HG03469 (cell line): Measurements from ENCODE around the gene CERS3.

Source experiments
- ATAC-seq: cut with Tn5 transposase; IDR thresholded peaks from one replicate; pipeline ENCODE4 v1.9.1; 2021; ENCODE audit warnings: mild to moderate bottlenecking, moderate library complexity, moderate number of reproducible peaks; ENCODE audit not compliant: unreplicated experiment

The CERS3 gene

GRCh38 chr15:100531204-100531603, 2.5 kb upstream of the CERS3 start:
- ATAC-seq = no peak

- no peak for ATAC-seq
These were observed 806 bp upstream of the CERS3 start for GRCh38 chr15:100529556-100529955.

GRCh38 chr15:100526027-100526481, 2.7 kb downstream of the CERS3 start:
- no peak for ATAC-seq

- ATAC-seq = no peak
These were observed 3.3 kb downstream of the CERS3 start for GRCh38 chr15:100525436-100525835.

GRCh38 chr15:100524326-100524725, 4.4 kb downstream of the CERS3 start:
- no peak for ATAC-seq

- ATAC-seq = no peak
These were observed 6.8 kb downstream of the CERS3 start for GRCh38 chr15:100521907-100522306.

GRCh38 chr15:100520132-100520921, 8.4 kb downstream of the CERS3 start:
- ATAC-seq = no peak

- ATAC-seq = no peak
These were observed 10.9 kb downstream of the CERS3 start for GRCh38 chr15:100517846-100518245.

GRCh38 chr15:100516643-100517512, 11.9 kb downstream of the CERS3 start:
- ATAC-seq = no peak

- no peak for ATAC-seq
These were observed 13.0 kb downstream of the CERS3 start for GRCh38 chr15:100515758-100516157.

GRCh38 chr15:100508641-100509300, 20.0 kb downstream of the CERS3 start:
- ATAC-seq = no peak

- ATAC-seq = no peak
These were observed 26.1 kb downstream of the CERS3 start for GRCh38 chr15:100502651-100503050.

- ATAC-seq = no peak
These were observed 27.6 kb downstream of the CERS3 start for GRCh38 chr15:100501117-100501516.

GRCh38 chr15:100500226-100500990, 28.3 kb downstream of the CERS3 start:
- no peak for ATAC-seq

GRCh38 chr15:100495861-100496260, 32.9 kb downstream of the CERS3 start:
- ATAC-seq = no peak

- no peak for ATAC-seq
These were observed 35.5 kb downstream of the CERS3 start for GRCh38 chr15:100493213-100493612.

GRCh38 chr15:100484443-100484842, 44.3 kb downstream of the CERS3 start:
- ATAC-seq = no peak

GRCh38 chr15:100483370-100483769, 45.4 kb downstream of the CERS3 start:
- ATAC-seq = no peak

GRCh38 chr15:100476805-100477204, 51.9 kb downstream of the CERS3 start:
- ATAC-seq = no peak

GRCh38 chr15:100472736-100473135, 56.0 kb downstream of the CERS3 start:
- ATAC-seq = no peak

- ATAC-seq = no peak
These were observed 56.8 kb downstream of the CERS3 start for GRCh38 chr15:100471933-100472332.
